MG63 (cell line): ENCODE results near the gene SGCB. TPM values are rescaled to one million over a fixed set of nuclear protein-coding genes. Genes with fewer than 3 reads are reported as not detected.
A peak's percentile ranks its signal among the peaks of the same experiment; 100 is the strongest.

Experiments used
- DNase-seq: peaks from one replicate; pipeline ENCODE4 v3.0.0-alpha.2; 2020
- H3K27me3 ChIP-seq: fragments of 250-450 bp; sonication (Bioruptor Pico); 2 replicates; pipeline ENCODE4 v1.5.1; 2020; ENCODE audit warnings: mild to moderate bottlenecking, moderate library complexity
- H3K36me3 ChIP-seq: fragments of 250-450 bp; sonication (Bioruptor Pico); 2 replicates; pipeline ENCODE4 v1.5.1; 2020; ENCODE audit warnings: mild to moderate bottlenecking, moderate library complexity
- H3K4me3 ChIP-seq: fragments of 250-450 bp; sonication (Bioruptor Pico); 2 replicates; pipeline ENCODE4 v1.5.1; 2020; ENCODE audit warnings: mild to moderate bottlenecking, moderate library complexity
- H3K9me3 ChIP-seq: fragments of 250-450 bp; sonication (Bioruptor Pico); 2 replicates; pipeline ENCODE4 v1.5.1; 2020; ENCODE audit warnings: mild to moderate bottlenecking, moderate library complexity
- total RNA-seq: library from RNA; depleted of rRNA; stranded (reverse); fragments of >200 nt; shearing (Covaris generic); gene quantifications from 2 replicates; pipeline ENCODE4 v1.2.3, GENCODE V29; 2014; ENCODE audit warnings: low replicate concordance

Gene SGCB
- total RNA-seq, 1 experiment from 2014 or later, result 29.4 TPM

DNA sequence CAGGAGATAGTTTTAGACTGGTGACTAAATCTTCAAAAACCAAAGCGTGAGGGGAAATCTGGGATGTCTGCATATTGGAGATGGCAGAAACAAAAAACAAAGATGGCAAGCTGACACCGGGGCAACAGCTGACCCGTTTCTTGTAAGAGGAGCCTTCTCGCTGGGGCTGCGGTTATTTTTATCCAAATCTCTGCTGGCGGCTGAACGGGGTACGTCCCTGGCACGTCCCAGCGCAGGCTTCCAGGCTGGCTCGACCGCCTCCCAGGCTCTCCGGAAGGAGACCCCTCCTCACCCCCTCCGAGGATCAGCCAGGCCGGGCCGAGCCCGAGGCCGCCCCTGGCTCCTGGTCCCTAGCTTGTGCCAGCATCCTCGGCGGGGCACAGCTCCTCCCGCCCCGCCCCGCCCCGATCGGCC, 403 bp downstream of the SGCB start:
- Histone ChIP-seq H3K36me3 (peaks cover 27% of the 10 kb centered on the region), H3K9me3 (no peaks in the 10 kb centered on the region), H3K4me3 (peak overlapping the region; percentile 87), H3K27me3 (peaks cover 16% of the 10 kb centered on the region)
- DNase-seq, result peak; percentile 80

DNA sequence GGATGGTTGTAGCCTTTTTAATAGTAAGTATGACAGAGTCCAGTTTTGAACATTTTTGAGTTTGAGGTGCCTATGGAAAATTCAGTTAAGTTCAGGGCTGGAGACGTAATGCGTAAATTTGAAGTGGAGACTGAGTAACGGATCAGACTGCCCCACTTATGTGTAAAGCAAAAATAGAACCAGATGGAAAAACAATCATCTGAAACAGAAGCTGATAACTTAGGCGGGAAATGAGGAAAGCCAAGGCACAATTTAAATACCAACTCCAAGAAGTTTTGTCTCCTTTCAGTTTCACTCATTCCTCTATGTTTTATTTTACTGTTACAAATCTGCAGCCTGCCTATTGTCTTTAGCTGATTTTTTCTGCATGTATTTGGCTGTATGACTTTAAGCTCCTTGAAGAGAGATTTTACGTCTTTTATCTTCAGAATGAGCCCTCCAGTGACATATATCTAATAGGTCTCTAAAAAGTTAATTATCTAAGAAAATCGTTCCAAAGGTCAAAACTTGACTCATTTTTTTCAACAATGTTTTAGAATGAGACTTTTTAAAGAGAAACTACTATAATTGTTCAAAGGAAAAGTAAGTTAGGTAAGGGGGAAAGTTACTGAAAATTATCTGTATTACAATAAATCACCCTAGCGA, 1.1 kb downstream of the SGCB start:
- no peak for DNase-seq
- H3K27me3 ChIP-seq, result peaks cover 10% of the 10 kb centered on the region
- H3K9me3 ChIP-seq, result no peaks in the 10 kb centered on the region

DNA sequence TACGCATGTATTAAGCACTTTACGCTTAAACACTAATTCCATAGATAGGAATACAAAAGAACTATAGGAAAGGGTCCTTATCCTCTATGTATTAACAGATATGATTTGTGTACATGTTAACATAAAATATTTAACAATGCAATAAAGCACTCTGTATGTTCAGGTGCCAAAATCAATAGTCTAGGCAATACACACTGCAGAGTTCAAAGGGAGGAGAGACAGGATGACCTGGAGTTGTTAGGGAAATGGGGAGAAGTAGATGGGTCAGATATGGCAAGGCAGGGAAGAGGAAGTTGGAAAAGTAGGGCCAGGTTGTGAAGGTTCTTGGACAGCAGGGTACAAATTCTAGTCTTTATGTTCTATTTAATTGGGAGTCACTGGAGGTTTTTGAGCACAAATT, 2.9 kb downstream of the SGCB start:
- DNase-seq, result no peak
- Histone ChIP-seq H3K4me3 (no peak overlapping the region), H3K9me3 (no peaks in the 10 kb centered on the region), H3K27me3 (peaks cover 5% of the 10 kb centered on the region; the same call in 1 of the 2 replicates), H3K36me3 (peaks cover 49% of the 10 kb centered on the region)

More for the DNA sequence above, 1.1 kb downstream of the SGCB start:
- Histone ChIP-seq H3K36me3 (peaks cover 34% of the 10 kb centered on the region), H3K4me3 (peak overlapping the region; percentile 87)

DNA sequence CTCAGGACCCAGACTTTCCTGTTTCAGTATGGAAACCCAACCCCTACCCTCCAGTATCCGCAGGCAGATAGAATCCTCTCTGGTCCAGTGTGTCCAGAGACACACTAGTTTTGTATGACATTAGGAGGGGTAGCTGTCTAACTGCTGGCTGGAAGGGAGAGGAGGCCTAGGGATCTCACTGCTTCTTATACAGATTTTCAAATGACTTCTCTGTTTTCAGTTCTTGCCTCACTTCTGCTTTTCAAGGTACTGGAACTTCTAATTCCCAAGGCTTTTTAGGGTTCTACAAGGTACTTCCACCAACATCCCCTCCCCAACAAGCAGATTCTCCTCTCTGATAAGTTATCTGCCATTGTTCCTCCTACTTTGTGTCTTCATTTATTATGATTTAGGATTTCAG, 6.1 kb downstream of the SGCB start:
- Histone ChIP-seq H3K36me3 (peaks cover 74% of the 10 kb centered on the region), H3K9me3 (no peaks in the 10 kb centered on the region), H3K27me3 (no peaks in the 10 kb centered on the region), H3K4me3 (no peak overlapping the region)
- no peak for DNase-seq

DNA sequence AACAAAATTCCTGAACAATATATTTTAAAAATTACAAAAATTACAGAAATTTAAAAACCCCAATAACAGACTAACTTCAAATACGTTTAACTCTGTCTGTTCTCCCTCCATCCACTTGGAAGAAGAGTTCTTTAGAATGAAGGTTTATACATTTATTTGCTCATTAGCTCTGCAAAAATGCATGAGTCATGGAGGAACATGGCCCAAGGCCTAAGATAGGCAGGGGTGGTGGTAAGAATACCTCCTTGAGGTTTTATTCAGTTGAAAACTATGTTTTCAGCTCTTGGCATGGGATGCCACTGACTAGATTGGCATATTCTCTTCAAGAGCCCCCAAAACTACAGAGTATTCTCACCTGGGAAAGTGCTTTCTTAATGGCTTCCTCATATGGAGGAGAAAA, 9.1 kb downstream of the SGCB start:
- no peak overlapping the region for H3K4me3 ChIP-seq
- peaks cover 81% of the 10 kb centered on the region for H3K36me3 ChIP-seq
- DNase-seq, result peak; percentile 93

DNA sequence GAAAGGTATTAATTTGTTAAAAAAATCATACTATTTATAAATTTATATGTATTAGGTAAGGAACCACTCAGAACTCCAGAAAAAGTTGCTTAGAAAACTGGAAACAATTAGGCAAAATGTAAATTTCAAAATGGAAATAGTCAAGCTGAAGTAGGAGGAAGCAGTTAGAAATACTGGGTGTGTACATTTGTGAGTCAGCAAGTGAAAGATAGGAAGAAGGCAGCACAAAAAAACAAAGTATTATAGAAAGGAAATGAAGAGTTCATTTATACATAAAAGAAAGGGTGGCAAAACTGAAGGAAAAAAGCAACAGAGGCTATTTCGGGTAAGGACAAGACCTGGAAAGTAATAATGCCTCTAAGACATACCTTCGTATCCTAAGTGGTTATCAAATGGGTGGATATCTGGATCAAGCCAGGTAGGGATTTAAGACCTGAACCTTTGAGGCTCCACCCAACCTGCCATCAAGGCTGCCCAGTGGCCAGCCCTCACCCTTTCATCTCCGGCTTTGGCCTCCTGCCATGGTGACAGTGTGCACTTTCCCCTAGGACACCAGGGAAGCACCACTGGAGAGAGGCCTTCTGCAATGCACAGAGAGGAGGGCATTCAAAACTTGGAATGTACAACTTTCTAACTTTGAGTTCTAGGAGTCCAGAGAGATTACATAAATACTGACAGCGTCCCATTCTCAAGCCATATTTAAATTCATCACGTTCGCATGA, 18.0 kb downstream of the SGCB start, which contains the start of gene LRRC66:
Gene LRRC66, minus strand, starts transcription at position 428 of the 722 bp plus-strand sequence. CDS start 2,750 bp downstream, outside the sequence.
- H3K27me3 ChIP-seq, result no peaks in the 10 kb centered on the region
- DNase-seq, result peak; percentile 34
- no peak within 1 kb of the TSS for H3K4me3 ChIP-seq
- H3K9me3 ChIP-seq, result no peaks in the 10 kb centered on the region
- peaks cover 33% of the 10 kb centered on the region for H3K36me3 ChIP-seq

More for the DNA sequence above, 9.1 kb downstream of the SGCB start:
- H3K27me3 ChIP-seq, result no peaks in the 10 kb centered on the region
- H3K9me3 ChIP-seq, result peaks cover 3% of the 10 kb centered on the region

DNA sequence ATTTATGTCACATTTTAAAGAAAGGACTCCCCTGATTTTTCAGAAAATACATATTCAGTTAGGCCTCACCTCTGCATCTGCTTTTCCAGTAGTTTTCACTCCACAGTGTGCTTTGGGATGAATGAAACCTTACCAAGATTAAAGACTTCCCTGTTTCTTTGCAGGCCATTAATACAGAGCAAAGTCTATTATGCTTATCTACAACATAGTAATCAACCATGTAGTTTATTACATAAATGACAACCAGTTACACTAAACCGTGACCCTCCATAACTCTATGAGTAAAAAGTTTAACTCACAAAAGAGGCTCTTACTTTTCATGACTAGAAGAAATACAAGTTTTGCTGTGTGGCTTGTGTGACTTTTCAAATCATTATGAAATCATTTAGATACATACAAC, 20.3 kb downstream of the SGCB start:
- Histone ChIP-seq H3K4me3 (no peak overlapping the region), H3K36me3 (peaks cover 15% of the 10 kb centered on the region), H3K9me3 (no peaks in the 10 kb centered on the region), H3K27me3 (no peaks in the 10 kb centered on the region)
- DNase-seq, result no peak

DNA sequence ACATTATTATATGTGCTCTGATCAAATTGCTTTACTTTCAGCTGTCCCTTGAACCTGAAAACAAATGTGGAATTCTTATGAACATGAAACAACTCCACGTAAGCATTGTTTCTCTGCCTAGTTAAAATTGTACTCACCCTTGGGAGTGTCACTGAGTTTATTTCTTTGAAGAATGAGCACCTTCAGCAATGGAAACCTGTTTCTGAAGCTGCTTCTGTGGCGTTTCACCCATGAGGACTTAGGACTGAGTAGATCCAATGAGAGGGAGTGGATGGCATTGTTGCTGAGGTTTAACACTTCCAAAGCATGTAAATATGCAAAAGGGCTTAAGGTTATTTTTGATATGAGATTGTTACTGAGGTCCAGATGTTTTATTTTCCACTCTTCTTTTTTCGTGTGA, 21.1 kb downstream of the SGCB start:
- no peak overlapping the region for H3K4me3 ChIP-seq
- no peaks in the 10 kb centered on the region for H3K9me3 ChIP-seq
- no peak for DNase-seq
- H3K36me3 ChIP-seq, result peaks cover 6% of the 10 kb centered on the region
- H3K27me3 ChIP-seq, result no peaks in the 10 kb centered on the region

DNA sequence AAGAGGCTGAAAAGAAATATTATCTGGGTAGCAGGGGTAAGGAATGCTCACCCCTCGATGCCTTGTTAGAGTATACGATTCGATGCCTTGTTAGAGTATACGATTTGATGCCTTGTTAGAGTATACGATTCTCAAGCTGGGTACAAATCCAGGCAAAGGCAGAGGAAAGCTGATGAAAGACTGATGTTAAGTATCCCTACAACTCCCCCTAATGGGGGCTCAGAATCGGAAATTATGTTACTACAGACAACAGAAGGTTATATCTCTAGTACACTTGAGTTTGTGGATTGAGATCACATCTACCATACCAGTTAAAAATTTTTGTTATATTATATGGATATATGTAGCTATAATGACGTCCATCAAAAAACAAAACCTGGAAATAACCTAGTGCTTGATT, 22.7 kb downstream of the SGCB start:
- Histone ChIP-seq H3K4me3 (no peak overlapping the region), H3K9me3 (no peaks in the 10 kb centered on the region), H3K27me3 (no peaks in the 10 kb centered on the region), H3K36me3 (peaks cover 3% of the 10 kb centered on the region)
- no peak for DNase-seq

DNA sequence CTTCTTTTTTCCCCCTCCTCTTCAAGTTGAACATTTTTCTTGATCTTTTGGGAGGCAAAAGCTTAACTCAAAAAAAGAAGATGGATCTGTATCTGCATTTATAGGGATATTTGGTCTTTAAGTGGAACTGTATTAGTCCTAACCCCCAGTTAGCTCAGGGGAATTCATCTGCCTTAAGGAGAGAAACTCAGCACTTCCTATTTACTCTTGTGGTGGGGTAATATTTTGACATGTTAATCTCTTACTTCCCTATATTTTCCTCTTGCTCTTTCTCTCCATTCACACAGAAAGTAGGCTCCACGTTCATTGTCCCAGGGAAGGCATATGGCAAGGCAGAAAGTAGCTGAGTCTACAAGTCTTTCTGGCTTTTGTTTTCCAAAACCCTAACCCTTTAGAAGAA, 23.2 kb downstream of the SGCB start:
- Histone ChIP-seq H3K9me3 (no peaks in the 10 kb centered on the region), H3K27me3 (no peaks in the 10 kb centered on the region), H3K36me3 (peaks cover 3% of the 10 kb centered on the region), H3K4me3 (no peak overlapping the region)
- no peak for DNase-seq

DNA sequence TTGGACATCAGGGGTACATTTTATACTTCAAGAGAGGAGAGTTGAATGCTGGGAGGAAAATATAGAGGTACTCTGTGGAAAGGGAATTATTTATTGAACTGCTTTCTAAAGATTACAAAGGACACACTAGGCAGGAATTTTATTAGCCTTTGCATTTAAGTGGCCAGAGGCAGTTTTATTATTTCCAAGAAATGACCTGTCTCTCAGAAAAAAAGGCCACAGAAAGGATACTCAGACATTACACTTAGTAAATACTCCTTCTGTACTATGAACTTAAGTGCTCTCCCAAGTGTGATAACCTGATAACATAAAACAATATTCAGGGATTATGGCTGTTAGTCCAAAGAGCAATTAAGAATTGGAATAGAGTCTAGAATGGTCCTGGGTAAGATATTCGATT, 25.4 kb downstream of the SGCB start:
- no peaks in the 10 kb centered on the region for H3K36me3 ChIP-seq
- DNase-seq, result no peak
- no peak overlapping the region for H3K4me3 ChIP-seq
- H3K9me3 ChIP-seq, result no peaks in the 10 kb centered on the region
- H3K27me3 ChIP-seq, result no peaks in the 10 kb centered on the region

DNA sequence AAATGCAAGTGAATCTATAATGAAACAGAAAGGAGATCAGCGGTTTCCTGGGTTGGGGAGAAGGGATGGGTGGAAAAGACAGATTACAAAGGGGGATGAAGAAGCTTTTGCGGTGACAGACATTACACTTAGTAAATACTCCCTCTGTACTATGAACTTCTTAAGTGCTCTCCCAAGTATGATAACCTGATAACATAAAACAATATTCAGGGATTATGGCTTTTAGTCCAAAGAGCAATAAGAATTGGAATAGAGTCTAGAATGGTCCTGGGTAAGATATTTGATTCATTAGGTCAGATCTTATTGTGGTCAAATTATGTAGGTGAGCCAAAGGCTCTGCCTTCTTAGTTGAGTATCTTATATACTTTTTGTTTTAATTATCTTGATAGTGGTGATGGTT, 27.1 kb downstream of the SGCB start:
- DNase-seq, result no peak
- Histone ChIP-seq H3K9me3 (no peaks in the 10 kb centered on the region), H3K27me3 (no peaks in the 10 kb centered on the region), H3K36me3 (no peaks in the 10 kb centered on the region), H3K4me3 (no peak overlapping the region)

DNA sequence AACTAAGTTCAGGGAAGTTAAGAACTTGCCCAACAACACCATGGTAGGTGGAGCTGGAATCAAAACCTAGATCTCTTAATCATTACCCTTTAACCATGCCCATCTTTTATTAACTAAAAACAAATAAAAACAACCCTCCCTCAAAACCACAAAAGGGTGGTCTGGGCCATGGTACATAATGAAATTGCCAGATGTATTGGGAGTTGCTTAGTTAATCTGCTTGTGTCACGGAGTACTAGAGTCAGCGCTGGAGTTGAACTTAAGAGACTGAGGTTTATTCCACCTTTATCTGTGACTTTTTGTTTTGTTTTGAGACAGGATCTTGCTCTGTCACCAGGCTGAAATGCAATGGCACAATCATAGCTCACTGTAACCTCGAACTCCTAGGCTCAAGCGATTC, 31.2 kb downstream of the SGCB start:
- DNase-seq, result no peak
- Histone ChIP-seq H3K36me3 (no peaks in the 10 kb centered on the region), H3K4me3 (no peak overlapping the region), H3K27me3 (no peaks in the 10 kb centered on the region), H3K9me3 (no peaks in the 10 kb centered on the region)

DNA sequence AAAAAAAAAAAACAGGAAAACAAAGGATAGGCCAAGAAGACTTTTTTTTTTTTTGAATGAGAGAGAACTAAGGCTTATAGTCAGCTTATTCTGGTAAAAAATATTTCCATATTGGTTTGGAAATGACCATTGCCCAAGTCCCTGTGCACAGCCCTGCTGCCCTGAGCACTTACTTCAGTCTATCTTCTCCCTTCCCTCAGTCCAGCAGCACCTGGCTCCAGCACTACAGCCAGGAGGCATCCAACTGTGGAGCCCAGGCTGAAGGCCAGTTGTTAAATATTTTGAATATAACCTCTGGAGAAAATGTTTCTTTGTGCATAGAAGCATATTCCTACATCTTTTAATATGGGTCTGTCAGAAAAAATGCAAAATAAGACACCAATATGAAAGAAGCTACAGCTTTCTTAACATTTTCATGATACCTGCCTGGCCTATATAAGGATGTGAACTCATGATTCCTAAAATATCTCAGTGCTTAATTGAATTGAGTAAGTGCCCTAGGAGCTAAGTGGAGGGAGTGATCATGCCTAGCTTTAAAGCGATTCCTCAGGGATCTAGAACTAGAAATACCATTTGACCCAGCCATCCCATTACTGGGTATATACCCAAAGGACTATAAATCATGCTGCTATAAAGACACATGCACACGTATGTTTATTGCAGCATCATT, 32.4 kb downstream of the SGCB start:
- H3K4me3 ChIP-seq, result no peak overlapping the region
- no peaks in the 10 kb centered on the region for H3K27me3 ChIP-seq
- no peak for DNase-seq
- H3K36me3 ChIP-seq, result no peaks in the 10 kb centered on the region
- H3K9me3 ChIP-seq, result no peaks in the 10 kb centered on the region

DNA sequence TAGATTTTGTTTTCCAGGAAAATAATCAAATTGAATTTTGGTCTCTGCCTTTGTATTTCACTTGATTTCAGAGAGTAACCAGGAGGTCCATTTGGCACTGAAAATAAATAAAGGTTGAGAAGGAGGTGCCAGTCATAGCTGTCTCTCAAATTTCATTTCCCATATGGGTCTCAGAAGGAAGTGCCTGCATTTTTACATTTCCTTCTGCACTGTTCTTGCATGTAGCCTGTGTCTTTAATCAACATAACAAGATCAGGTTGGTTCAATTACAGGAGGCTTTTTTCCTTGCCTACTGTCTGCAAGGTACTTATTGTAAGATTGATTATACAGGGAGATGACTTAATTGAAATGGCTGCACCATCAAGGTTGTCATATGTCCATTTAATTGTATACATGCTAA, 33.7 kb downstream of the SGCB start:
- Histone ChIP-seq H3K9me3 (no peaks in the 10 kb centered on the region), H3K4me3 (no peak overlapping the region), H3K36me3 (no peaks in the 10 kb centered on the region), H3K27me3 (no peaks in the 10 kb centered on the region)
- no peak for DNase-seq

DNA sequence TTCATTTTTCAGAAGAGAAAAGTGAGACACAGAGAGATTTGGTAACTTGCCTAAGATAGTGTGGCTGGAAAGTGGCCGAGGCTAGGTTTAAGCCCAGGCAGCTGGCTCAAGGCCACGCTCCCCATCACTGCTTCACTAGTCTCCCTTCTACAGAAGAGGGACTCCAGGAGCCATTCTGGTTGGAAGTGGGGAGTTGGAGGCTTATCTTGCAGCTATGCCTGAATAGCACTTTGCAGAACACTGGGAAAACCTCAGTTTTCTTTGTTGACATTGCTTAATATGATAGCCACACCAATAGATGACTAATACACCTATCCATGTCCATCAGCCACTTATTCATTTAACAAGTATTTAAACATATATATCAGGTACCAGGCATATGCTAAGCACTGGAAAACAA, 36.5 kb downstream of the SGCB start:
- DNase-seq, result no peak
- Histone ChIP-seq H3K4me3 (no peak overlapping the region), H3K36me3 (no peaks in the 10 kb centered on the region), H3K9me3 (no peaks in the 10 kb centered on the region), H3K27me3 (no peaks in the 10 kb centered on the region)

DNA sequence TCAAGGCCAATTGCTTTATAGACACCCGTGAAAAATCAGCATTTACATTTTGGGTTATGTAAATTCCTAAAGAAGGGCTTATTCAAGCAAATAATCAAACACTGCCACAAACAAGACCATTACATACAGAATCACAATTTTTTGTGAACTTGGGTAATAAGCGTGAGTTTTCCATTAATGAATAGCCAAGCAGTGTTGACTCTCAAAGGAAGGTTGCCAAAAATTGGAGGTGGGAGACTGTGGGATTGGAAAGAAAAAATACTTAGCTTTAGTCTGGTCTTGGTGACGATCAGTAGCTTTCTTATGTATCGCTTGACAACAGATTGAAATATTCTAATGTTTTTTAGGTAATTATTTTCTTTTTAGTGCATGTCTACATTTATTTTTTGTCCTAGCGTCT, 38.8 kb downstream of the SGCB start:
- Histone ChIP-seq H3K9me3 (no peaks in the 10 kb centered on the region), H3K36me3 (no peaks in the 10 kb centered on the region), H3K27me3 (no peaks in the 10 kb centered on the region), H3K4me3 (no peak overlapping the region)
- no peak for DNase-seq
